Activated CD8-positive, alpha-beta T cell treated with anti-CD3 and anti-CD28 coated beads for 36 hours (primary cell): ENCODE measurements around the gene ZNF598. TPM values are rescaled to one million over a fixed set of nuclear protein-coding genes. Genes with fewer than 3 reads are reported as not detected.
A peak's percentile ranks its signal among the peaks of the same experiment; 100 is the strongest.

Experiments
- ATAC-seq: fragments of 200-7000 bp; cut with Tn5 transposase; one replicate; pipeline ENCODE4 v1.10.0; 2021; ENCODE audit warnings: mild to moderate bottlenecking, moderate library complexity
- CTCF ChIA-PET: fragments of 350-600 bp; sonication (Branson Sonifier 250); formaldehyde crosslinking; loops from one replicate; lab custom pipeline; 2021; ENCODE audit warnings: antibody characterized with exemption; lab: Charles Lee
- POLR2A ChIA-PET: fragments of 350-600 bp; sonication (Branson Sonifier 250); formaldehyde crosslinking; loops from one replicate; lab custom pipeline; 2021; ENCODE audit warnings: antibody characterized with exemption; lab: Charles Lee
- DNase-seq: peaks from one replicate; pipeline ENCODE4 v3.0.0-alpha.2; 2020
- H3K27ac Mint-ChIP-seq: one replicate; pipeline ENCODE4 v1.8.0; 2021; ENCODE audit warnings: mild to moderate bottlenecking, mixed read lengths
- H3K27me3 Mint-ChIP-seq: one replicate; pipeline ENCODE4 v1.8.0; 2021; ENCODE audit warnings: mixed read lengths
- H3K36me3 Mint-ChIP-seq: one replicate; pipeline ENCODE4 v1.8.0; 2021; ENCODE audit warnings: low read depth, mixed read lengths
- H3K4me1 Mint-ChIP-seq: one replicate; pipeline ENCODE4 v1.8.0; 2021; ENCODE audit warnings: low read depth, mixed read lengths
- H3K4me3 Mint-ChIP-seq: one replicate; pipeline ENCODE4 v1.8.0; 2021; ENCODE audit warnings: mild to moderate bottlenecking, moderate library complexity, mixed read lengths
- H3K9me3 Mint-ChIP-seq: one replicate; pipeline ENCODE4 v1.8.0; 2021; ENCODE audit warnings: mixed read lengths
- intact Hi-C: fragments of 100-400 bp; cut with micrococcal nuclease; formaldehyde crosslinking; loops from one replicate; pipeline ENCODE4 v1.10.0; 2022
- total RNA-seq, 2 experiments: library from RNA; stranded (reverse); gene quantifications; one replicate each; pipeline ENCODE4 v1.2.3, GENCODE V29; 2021
- TF ChIP-seq, protein P1 (sequence below): fragments of 200-600 bp; IDR thresholded peaks from one replicate; pipeline ENCODE4 v1.8.0; 2022; ENCODE audit warnings: antibody characterized with exemption, mild to moderate bottlenecking

Gene ZNF598
- total RNA-seq, 2 experiments from 2014 or later, result 85.5 to 90.3 TPM

DNA sequence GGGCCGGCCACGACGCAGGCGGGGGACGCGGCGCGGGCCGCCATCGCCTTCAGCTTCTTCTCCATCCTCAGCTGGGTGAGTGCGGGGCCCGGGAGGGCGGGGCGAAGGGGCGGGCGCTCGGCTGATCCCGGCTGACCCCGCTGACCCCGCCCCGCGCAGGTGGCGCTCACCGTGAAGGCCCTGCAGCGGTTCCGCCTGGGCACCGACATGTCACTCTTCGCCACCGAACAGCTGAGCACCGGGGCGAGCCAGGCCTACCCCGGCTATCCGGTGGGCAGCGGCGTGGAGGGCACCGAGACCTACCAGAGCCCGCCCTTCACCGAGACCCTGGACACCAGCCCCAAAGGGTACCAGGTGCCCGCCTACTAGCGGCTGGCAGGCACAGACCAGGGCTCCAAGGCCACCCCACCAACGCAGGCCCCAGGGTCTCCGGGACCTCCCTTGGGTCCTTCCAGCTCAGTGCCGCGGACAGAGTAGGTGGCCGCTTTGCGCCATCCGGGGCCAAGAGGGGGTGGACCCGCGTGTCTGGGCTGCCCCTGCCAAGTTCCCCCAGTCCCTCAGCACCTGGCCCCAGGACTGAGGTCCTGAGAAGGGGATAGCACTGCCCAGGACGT lies 16.8 kb downstream of the ZNF598 start:
- Mint-ChIP-seq H3K4me1 (peaks cover 23% of the 10 kb centered on the region), H3K27me3 (peaks cover 18% of the 10 kb centered on the region), H3K9me3 (no peaks in the 10 kb centered on the region), H3K36me3 (peaks cover 10% of the 10 kb centered on the region), H3K27ac (no peak overlapping the region), H3K4me3 (no peak overlapping the region)
- intact Hi-C loops, result no loop called here
- TF ChIP-seq, protein P1, sequence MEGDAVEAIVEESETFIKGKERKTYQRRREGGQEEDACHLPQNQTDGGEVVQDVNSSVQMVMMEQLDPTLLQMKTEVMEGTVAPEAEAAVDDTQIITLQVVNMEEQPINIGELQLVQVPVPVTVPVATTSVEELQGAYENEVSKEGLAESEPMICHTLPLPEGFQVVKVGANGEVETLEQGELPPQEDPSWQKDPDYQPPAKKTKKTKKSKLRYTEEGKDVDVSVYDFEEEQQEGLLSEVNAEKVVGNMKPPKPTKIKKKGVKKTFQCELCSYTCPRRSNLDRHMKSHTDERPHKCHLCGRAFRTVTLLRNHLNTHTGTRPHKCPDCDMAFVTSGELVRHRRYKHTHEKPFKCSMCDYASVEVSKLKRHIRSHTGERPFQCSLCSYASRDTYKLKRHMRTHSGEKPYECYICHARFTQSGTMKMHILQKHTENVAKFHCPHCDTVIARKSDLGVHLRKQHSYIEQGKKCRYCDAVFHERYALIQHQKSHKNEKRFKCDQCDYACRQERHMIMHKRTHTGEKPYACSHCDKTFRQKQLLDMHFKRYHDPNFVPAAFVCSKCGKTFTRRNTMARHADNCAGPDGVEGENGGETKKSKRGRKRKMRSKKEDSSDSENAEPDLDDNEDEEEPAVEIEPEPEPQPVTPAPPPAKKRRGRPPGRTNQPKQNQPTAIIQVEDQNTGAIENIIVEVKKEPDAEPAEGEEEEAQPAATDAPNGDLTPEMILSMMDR, result no peak
- ChIA-PET CTCF (interaction anchor here (1.1 to 3.2 kb wide), 2 partner anchors 11 to 21 kb away, joined by 3 to 34 read pairs; partner anchors contain the start of gene TBL3), POLR2A (interaction anchor here (0.6 to 29.2 kb wide), 7 partner anchors 10 to 162 kb away, joined by 3 to 505 read pairs (median 4); partner anchors contain the start of genes NDUFB10, RNF151, RPS2 and TBL3)
- ATAC-seq (no peak), DNase-seq (no peak)

GRCh38 chr16:1991948-1992703 lies 17.5 kb downstream of the ZNF598 start:
- intact Hi-C loops, result no loop called here

DNA sequence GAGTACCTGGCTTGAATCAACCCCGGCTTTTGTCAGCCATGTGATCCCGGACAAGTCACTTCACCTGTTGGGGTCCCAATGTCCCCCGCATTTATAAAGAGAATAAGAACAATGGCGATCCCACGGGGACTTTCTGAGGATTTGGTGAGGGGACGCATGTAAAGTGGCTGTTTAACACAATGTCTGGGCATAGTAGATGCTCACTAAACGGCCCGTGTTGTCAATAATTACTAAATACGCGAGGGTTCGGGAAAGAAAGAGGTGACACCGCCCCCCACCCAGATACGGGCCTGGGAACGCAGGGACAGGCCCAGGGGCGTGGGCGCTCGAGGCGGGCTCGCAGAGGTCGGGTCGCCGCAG lies 18.1 kb downstream of the ZNF598 start:
- ATAC-seq (no peak), DNase-seq (peak; percentile 33)
- CTCF ChIA-PET, result interaction anchor here (1.1 to 3.2 kb wide), 2 partner anchors 12 to 20 kb away, joined by 3 to 34 read pairs; partner anchors contain the start of gene TBL3
- Mint-ChIP-seq H3K27me3 (peaks cover 18% of the 10 kb centered on the region), H3K36me3 (peaks cover 10% of the 10 kb centered on the region), H3K27ac (peak overlapping the region; percentile 76), H3K4me3 (peak overlapping the region; percentile 71), H3K4me1 (peaks cover 16% of the 10 kb centered on the region), H3K9me3 (no peaks in the 10 kb centered on the region)
- intact Hi-C loops, result no loop called here
- POLR2A ChIA-PET, result interaction anchor here (0.9 to 29.2 kb wide), 4 partner anchors 13 to 224 kb away, joined by 3 to 505 read pairs (median 36); partner anchors contain the start of genes NDUFB10, PGP, RNF151 and RPS2
- TF ChIP-seq, protein P1, result no peak

More at GRCh38 chr16:1991948-1992703, 17.5 kb downstream of the ZNF598 start:
- peaks cover 7% of the 10 kb centered on the region for H3K36me3 Mint-ChIP-seq
- DNase-seq (peak; percentile 98), ATAC-seq (peak; percentile 82)
- POLR2A ChIA-PET, result interaction anchor here (0.6 to 29.2 kb wide), 9 partner anchors 11 to 163 kb away, joined by 3 to 505 read pairs (median 4); partner anchors contain the start of genes NDUFB10, RNF151, RPS2 and TBL3
- CTCF ChIA-PET, result interaction anchor here (1.1 to 3.2 kb wide), 2 partner anchors 12 to 20 kb away, joined by 3 to 34 read pairs; partner anchors contain the start of gene TBL3
- peaks cover 18% of the 10 kb centered on the region for H3K27me3 Mint-ChIP-seq
- H3K4me1 Mint-ChIP-seq, result peaks cover 20% of the 10 kb centered on the region
- peak overlapping the region; percentile 71 for H3K4me3 Mint-ChIP-seq
- peak overlapping the region; percentile 34 for H3K27ac Mint-ChIP-seq
- TF ChIP-seq, protein P1, result no peak
- no peaks in the 10 kb centered on the region for H3K9me3 Mint-ChIP-seq

GRCh38 chr16:1991135-1991551 lies 18.5 kb downstream of the ZNF598 start:
- H3K36me3 Mint-ChIP-seq, result peaks cover 14% of the 10 kb centered on the region
- DNase-seq (peak; percentile 87), ATAC-seq (peak; percentile 46)
- H3K4me1 Mint-ChIP-seq, result peaks cover 14% of the 10 kb centered on the region
- H3K4me3 Mint-ChIP-seq, result peak overlapping the region; percentile 71
- POLR2A ChIA-PET, result interaction anchor here (0.6 to 29.2 kb wide), 9 partner anchors 10 to 224 kb away, joined by 3 to 505 read pairs (median 4); partner anchors contain the start of genes NDUFB10, NOXO1, PGP and RNF151
- TF ChIP-seq, protein P1, result no peak
- peaks cover 18% of the 10 kb centered on the region for H3K27me3 Mint-ChIP-seq
- no peaks in the 10 kb centered on the region for H3K9me3 Mint-ChIP-seq
- CTCF ChIA-PET, result interaction anchor here (3.2 kb wide), 1 partner anchor 13 kb away, joined by 34 read pairs; no protein-coding TSS in a partner anchor
- H3K27ac Mint-ChIP-seq, result peak overlapping the region; percentile 76
- intact Hi-C loops, result no loop called here
